Lung (tissue), 12 donors: ENCODE results near the gene SLC39A3. TPM values are rescaled to one million over a fixed set of nuclear protein-coding genes. Genes with fewer than 3 reads are reported as not detected.

ENCODE experiments used
- ATAC-seq: fragments of 200-7000 bp; cut with Tn5 transposase; one replicate; pipeline ENCODE4 v1.9.1; 2020; ENCODE audit warnings: moderate number of reproducible peaks; ENCODE audit not compliant: insufficient read depth, low FRiP score
- DNase-seq, 3 donors: peaks; one replicate each; pipeline ENCODE4 v3.0.0-alpha.2; 2013 to 2017
- H3K27ac ChIP-seq, 2 donors: one replicate each; pipeline ENCODE4 v1.5.1; 2013; ENCODE audit warnings: mild to moderate bottlenecking in 2 of 2, moderate library complexity in 2 of 2, control low read depth in 1 of 2, inconsistent platforms in 1 of 2, low read depth in 1 of 2, low read length in 1 of 2
- H3K27me3 ChIP-seq, 3 donors: one replicate each; pipeline ENCODE4 v1.5.1; 2013; ENCODE audit warnings: low read length in 2 of 3; ENCODE audit not compliant: control insufficient read depth in 3 of 3, insufficient read depth in 3 of 3
- H3K36me3 ChIP-seq, 4 donors: one replicate each; pipeline ENCODE4 v1.5.1; 2013; ENCODE audit warnings: low read length in 4 of 4, mild to moderate bottlenecking in 1 of 4, moderate library complexity in 1 of 4; ENCODE audit not compliant: control insufficient read depth in 4 of 4, insufficient read depth in 4 of 4
- H3K4me1 ChIP-seq, 5 donors: one replicate each; pipeline ENCODE4 v1.5.1; 2013; ENCODE audit warnings: low read length in 5 of 5, mild to moderate bottlenecking in 2 of 5, moderate library complexity in 1 of 5; ENCODE audit not compliant: control insufficient read depth in 5 of 5, insufficient read depth in 5 of 5
- H3K4me3 ChIP-seq: one replicate; pipeline ENCODE4 v1.5.1; 2013; ENCODE audit warnings: mild to moderate bottlenecking, control low read depth, moderate library complexity
- H3K9ac ChIP-seq, 2 donors: one replicate each; pipeline ENCODE4 v1.5.1; 2013; ENCODE audit warnings: low read length in 2 of 2, control low read depth in 1 of 2; ENCODE audit not compliant: insufficient read depth in 1 of 2
- H3K9me3 ChIP-seq, 4 donors: one replicate each; pipeline ENCODE4 v1.5.1; 2013; ENCODE audit warnings: low read length in 3 of 4, mild to moderate bottlenecking in 1 of 4, moderate library complexity in 1 of 4; ENCODE audit not compliant: control insufficient read depth in 4 of 4, insufficient read depth in 3 of 4
- WGBS, 2 donors: extraction: QIAGEN DNeasy Blood & Tissue Kit; methylation state at CpG; one replicate each; pipeline ENCODE4 v1.1.7; 2013; 5-methylcytosine and 5-hydroxymethylcytosine counted together
- polyA plus RNA-seq, 2 donors: library from polyadenylated mRNA; stranded (reverse); fragments of 200-250 nt; gene quantifications; one replicate each; pipeline ENCODE4 v1.2.1, GENCODE V29; 2013
- total RNA-seq, 2 donors: library from RNA; depleted of rRNA in 1 of 2; stranded (reverse); fragments of >200 nt in 1 of 2; gene quantifications; one replicate each; pipeline ENCODE4 v1.2.1, GENCODE V29; 2014 to 2021
- TF ChIP-seq, protein P1 (sequence below): IDR thresholded peaks from 2 replicates; pipeline ENCODE4 v1.5.1; 2012; ENCODE audit warnings: mild to moderate bottlenecking; ENCODE audit errors: control extremely low read depth, extremely low read depth
- donor health status: control.
- donor health status: control.
- donor health status: Bipolar disorder and iron deficiency.
- donor health status: healthy.
- donor health status: DM: yes; HTN: yes; CAD: no.

SLC39A3 gene
- total and polyA plus RNA-seq, 4 donors, result 17.7 to 51.2 (median 42.0) TPM

DNA sequence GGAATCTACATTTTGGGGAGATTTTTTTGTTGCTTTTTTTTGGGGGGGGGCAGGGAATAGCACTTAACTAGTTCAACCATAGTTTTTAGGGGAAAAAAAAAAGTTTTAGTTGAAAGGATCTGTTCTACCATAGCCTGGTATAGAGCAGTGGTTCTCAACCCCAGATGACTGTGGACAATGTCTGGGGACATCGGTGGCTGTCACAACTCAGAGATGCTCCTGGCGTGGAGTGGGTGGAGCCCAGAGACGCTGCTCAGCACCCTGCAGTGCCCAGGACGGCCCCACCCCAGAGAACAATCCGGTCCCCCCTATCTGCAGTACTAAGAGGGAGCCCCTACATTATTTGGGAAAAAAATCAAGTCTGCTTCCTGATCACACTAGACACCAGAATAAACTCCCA, 45.6 kb downstream of the SLC39A3 start:
- ATAC-seq, result no peak
- Histone ChIP-seq H3K27me3 (peaks cover 0 to 4% (median 2%) of the 10 kb centered on the region in 3 donors), H3K27ac (peak overlapping the region; percentile 40 to 83), H3K9ac (no peak overlapping the region), H3K4me3 (no peak overlapping the region), H3K9me3 (no peaks in the 10 kb centered on the region), H3K4me1 (peaks cover 0 to 14% (median 0%) of the 10 kb centered on the region in 5 donors), H3K36me3 (no peaks in the 10 kb centered on the region)
- WGBS, 2 donors, result 62 to 74% methylated on average over 5 of the region's 5 CpGs
- DNase-seq, result no peak
- TF ChIP-seq, protein P1, sequence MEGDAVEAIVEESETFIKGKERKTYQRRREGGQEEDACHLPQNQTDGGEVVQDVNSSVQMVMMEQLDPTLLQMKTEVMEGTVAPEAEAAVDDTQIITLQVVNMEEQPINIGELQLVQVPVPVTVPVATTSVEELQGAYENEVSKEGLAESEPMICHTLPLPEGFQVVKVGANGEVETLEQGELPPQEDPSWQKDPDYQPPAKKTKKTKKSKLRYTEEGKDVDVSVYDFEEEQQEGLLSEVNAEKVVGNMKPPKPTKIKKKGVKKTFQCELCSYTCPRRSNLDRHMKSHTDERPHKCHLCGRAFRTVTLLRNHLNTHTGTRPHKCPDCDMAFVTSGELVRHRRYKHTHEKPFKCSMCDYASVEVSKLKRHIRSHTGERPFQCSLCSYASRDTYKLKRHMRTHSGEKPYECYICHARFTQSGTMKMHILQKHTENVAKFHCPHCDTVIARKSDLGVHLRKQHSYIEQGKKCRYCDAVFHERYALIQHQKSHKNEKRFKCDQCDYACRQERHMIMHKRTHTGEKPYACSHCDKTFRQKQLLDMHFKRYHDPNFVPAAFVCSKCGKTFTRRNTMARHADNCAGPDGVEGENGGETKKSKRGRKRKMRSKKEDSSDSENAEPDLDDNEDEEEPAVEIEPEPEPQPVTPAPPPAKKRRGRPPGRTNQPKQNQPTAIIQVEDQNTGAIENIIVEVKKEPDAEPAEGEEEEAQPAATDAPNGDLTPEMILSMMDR, result no peak

DNA sequence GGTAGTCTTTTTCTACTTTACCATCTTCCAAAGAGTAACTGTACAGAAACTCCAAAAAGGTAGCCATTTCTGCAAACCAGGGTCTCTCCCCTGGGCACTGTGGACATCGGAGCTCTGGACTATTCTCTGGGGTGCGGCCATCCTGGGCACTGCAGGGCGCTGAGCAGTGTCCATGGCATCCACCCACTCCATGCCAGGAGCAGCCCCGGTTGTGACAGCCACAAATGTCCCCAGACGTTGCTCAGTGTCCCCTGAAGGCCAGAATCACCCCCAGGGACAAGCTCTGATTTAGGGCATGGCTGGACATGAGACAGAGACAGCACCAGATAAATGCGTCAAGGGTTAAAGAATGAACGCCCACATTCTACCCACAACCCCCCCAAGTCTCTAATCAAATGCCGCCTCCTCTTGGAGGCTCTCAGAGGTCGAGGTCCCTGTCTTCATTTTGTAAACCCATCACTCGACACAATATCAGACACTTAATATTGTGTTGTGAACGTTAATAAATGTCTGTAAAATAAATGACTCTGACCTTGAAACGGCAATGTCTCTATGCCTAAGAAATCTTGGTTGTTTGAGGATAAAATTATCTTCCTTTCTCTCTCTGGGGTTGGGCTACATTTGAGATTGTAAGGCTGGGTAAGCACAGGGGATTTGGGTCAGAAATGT, 46.2 kb downstream of the SLC39A3 start:
- H3K27me3 ChIP-seq, result peaks cover 0 to 4% (median 2%) of the 10 kb centered on the region in 3 donors
- H3K4me1 ChIP-seq, result peaks cover 0 to 14% (median 0%) of the 10 kb centered on the region in 5 donors
- H3K9ac ChIP-seq, result no peak overlapping the region
- H3K4me3 ChIP-seq, result no peak overlapping the region
- H3K27ac ChIP-seq, result peak overlapping the region in 1 of 2 donors; percentile 76
- H3K9me3 ChIP-seq, result no peaks in the 10 kb centered on the region
- DNase-seq, result peak; percentile 18 to 74 (median 49)
- no peaks in the 10 kb centered on the region for H3K36me3 ChIP-seq
- WGBS, 2 donors, result 52 to 65% methylated on average over 12 of the region's 12 CpGs
- no peak for ATAC-seq
- TF ChIP-seq, protein P1, result no peak

DNA sequence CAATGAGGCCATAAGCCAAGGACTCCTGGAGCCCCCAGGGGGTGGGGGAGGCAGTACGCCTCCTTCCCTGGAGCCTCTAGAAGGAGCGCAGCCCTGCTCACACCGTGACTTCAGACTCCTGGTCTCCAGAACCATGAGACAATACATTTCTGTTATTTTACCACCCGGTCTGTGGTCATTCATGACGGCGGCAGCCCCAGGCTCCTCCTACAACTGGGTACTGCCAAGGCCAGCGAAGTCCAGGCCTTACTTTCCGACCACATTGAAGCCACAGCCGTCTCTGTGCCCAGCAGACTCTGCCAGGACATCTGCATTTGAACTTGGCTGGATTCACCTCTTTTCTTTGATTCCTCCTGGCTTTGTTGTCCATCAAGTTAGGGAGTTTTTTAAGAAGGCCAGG, 47.9 kb downstream of the SLC39A3 start:
- peaks cover 0 to 14% (median 0%) of the 10 kb centered on the region in 5 donors for H3K4me1 ChIP-seq
- H3K9ac ChIP-seq, result no peak overlapping the region
- no peak overlapping the region for H3K27ac ChIP-seq
- WGBS, 2 donors, result 89% methylated on average over 9 of the region's 9 CpGs
- TF ChIP-seq, protein P1, result no peak
- no peak for DNase-seq
- H3K36me3 ChIP-seq, result no peaks in the 10 kb centered on the region
- no peaks in the 10 kb centered on the region for H3K27me3 ChIP-seq
- H3K4me3 ChIP-seq, result no peak overlapping the region
- no peak for ATAC-seq
- no peaks in the 10 kb centered on the region for H3K9me3 ChIP-seq
